ENCODE results near the gene DYNLT5.

Gene DYNLT5

DNA sequence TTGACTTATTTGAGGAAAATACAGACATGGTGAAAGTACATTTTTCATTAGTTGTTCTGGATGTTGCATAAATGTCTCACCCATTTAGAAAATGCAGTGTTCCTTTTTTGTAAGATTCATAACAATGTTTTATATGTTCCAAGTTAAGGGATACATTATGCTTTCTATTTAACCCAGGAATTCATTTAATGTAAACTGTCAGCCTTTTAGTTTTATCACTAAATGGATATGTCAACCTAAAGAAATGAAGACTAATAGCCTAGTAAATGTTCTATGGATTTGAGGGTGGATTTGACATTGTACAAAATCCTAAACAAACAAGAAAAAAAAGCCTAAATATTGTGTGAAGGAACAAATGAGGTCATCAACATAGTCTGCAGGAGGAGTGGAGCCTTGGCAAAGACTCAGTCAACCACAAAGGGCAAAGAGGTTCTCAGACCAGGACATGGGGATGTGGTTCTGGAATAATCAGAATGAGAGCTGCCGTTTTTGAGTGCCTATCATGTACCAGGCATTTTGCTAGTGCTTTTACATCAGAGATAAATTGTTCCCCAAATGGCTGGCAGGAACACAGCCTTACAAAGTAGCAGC, 57.6 kb downstream of the DYNLT5 start:
- Histone ChIP-seq H3K4me3 (ENCODE audit: low read length) (no peak overlapping the region), H3K79me2 (ENCODE audit: low read length) (no peaks in the 10 kb centered on the region), H3K27ac (ENCODE audit: low read length) (no peak overlapping the region), H3K9me3 (replicated peaks; ENCODE audit: insufficient read depth, low read length) (no peaks in the 10 kb centered on the region), H3K9me2 (replicated peaks; ENCODE audit: insufficient read depth, low read length) (no peaks in the 10 kb centered on the region), H3K27me3 (replicated peaks; ENCODE audit: insufficient read depth, low read length) (no peaks in the 10 kb centered on the region), H3K4me1 (ENCODE audit: low read length) (no peaks in the 10 kb centered on the region), H3K4me2 (ENCODE audit: low read depth, low read length) (no peak overlapping the region), H3K36me3 (replicated peaks; ENCODE audit: insufficient read depth, low read length) (no peaks in the 10 kb centered on the region), H4K20me1 (ENCODE audit: insufficient read depth, low read length) (no peaks in the 10 kb centered on the region), H2AFZ (ENCODE audit: low read length) (no peak overlapping the region), H3F3A (ENCODE audit: insufficient read depth, low read length) (no peaks in the 10 kb centered on the region), H3K9ac (ENCODE audit: low read length) (no peak overlapping the region)
- TF ChIP-seq EZH2phosphoT487 (IDR thresholded peaks at IDR 0.05; ENCODE audit: low read length) (no peak), EZH2 (optimal IDR thresholded peaks at IDR 0.05; ENCODE audit: low read depth, low read length) (no peak)
- TF ChIP-seq, protein P1, sequence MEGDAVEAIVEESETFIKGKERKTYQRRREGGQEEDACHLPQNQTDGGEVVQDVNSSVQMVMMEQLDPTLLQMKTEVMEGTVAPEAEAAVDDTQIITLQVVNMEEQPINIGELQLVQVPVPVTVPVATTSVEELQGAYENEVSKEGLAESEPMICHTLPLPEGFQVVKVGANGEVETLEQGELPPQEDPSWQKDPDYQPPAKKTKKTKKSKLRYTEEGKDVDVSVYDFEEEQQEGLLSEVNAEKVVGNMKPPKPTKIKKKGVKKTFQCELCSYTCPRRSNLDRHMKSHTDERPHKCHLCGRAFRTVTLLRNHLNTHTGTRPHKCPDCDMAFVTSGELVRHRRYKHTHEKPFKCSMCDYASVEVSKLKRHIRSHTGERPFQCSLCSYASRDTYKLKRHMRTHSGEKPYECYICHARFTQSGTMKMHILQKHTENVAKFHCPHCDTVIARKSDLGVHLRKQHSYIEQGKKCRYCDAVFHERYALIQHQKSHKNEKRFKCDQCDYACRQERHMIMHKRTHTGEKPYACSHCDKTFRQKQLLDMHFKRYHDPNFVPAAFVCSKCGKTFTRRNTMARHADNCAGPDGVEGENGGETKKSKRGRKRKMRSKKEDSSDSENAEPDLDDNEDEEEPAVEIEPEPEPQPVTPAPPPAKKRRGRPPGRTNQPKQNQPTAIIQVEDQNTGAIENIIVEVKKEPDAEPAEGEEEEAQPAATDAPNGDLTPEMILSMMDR (IDR thresholded peaks at IDR 0.05; ENCODE audit: low read length): no peak
- no peak for DNase-seq

- H4K20me1 ChIP-seq (ENCODE audit: insufficient read depth, low read length): no peaks in the 10 kb centered on the region
- TF ChIP-seq, protein P1 (IDR thresholded peaks at IDR 0.05; ENCODE audit: low read length): no peak
- no peak for TF ChIP-seq EZH2 (optimal IDR thresholded peaks at IDR 0.05; ENCODE audit: low read depth, low read length)
- no peak for TF ChIP-seq EZH2phosphoT487 (IDR thresholded peaks at IDR 0.05; ENCODE audit: low read length)
- no peaks in the 10 kb centered on the region for H3F3A ChIP-seq (ENCODE audit: insufficient read depth, low read length)
- no peaks in the 10 kb centered on the region for H3K9me3 ChIP-seq (replicated peaks; ENCODE audit: insufficient read depth, low read length)
- H2AFZ ChIP-seq (ENCODE audit: low read length): no peak overlapping the region
- H3K36me3 ChIP-seq (replicated peaks; ENCODE audit: insufficient read depth, low read length): no peaks in the 10 kb centered on the region
- H3K79me2 ChIP-seq (ENCODE audit: low read length): no peaks in the 10 kb centered on the region
- no peak overlapping the region for H3K4me2 ChIP-seq (ENCODE audit: low read depth, low read length)
- H3K4me1 ChIP-seq (ENCODE audit: low read length): no peaks in the 10 kb centered on the region
- H3K27me3 ChIP-seq (replicated peaks; ENCODE audit: insufficient read depth, low read length): no peaks in the 10 kb centered on the region
- H3K4me3 ChIP-seq (ENCODE audit: low read length): no peak overlapping the region
- no peaks in the 10 kb centered on the region for H3K9me2 ChIP-seq (replicated peaks; ENCODE audit: insufficient read depth, low read length)
- H3K27ac ChIP-seq (ENCODE audit: low read length): no peak overlapping the region
- no peak for DNase-seq
- no peak overlapping the region for H3K9ac ChIP-seq (ENCODE audit: low read length)
Measured at GRCh38 chr1:66824771-66825170, 72.5 kb downstream of the DYNLT5 start.

Data from MM.1S (cell line).